SK-N-SH (cell line): ENCODE results near the gene PEMT. TPM values are rescaled to one million over a fixed set of nuclear protein-coding genes. Genes with fewer than 3 reads are reported as not detected.

ENCODE experiments used
- CTCF ChIA-PET: fragments of 300-600, 350-600 bp; formaldehyde crosslinking; extraction: SDS; loops from one replicate; lab custom pipeline; 2021; lab: Yijun Ruan, JAX
- POLR2A ChIA-PET: fragments of 350-600 bp; sonication (Branson Sonifier 250); formaldehyde crosslinking; extraction: SDS; loops from one replicate; lab custom pipeline; 2020; ENCODE audit warnings: antibody characterized with exemption, inconsistent platforms; lab: Yijun Ruan, JAX
- DNase-seq: peaks from one replicate; pipeline ENCODE4 v3.0.0; 2012
- H2AFZ ChIP-seq: fragments of 200-600 bp; sonication (generic); 2 replicates; pipeline ENCODE4 v1.8.1; 2016; ENCODE audit warnings: antibody characterized with exemption, mild to moderate bottlenecking, low read depth
- H3F3A ChIP-seq: fragments of 200-600 bp; sonication (generic); replicated peaks from 2 replicates; pipeline ENCODE3; 2016; ENCODE audit warnings: antibody characterized with exemption, mild to moderate bottlenecking; ENCODE audit not compliant: insufficient read depth
- H3K27ac ChIP-seq, 2 experiments: fragments of 200-500 bp in 1 of 2; fragments of 200-600 bp in 1 of 2; sonication (Bioruptor generic) in 1 of 2; sonication (generic), shearing (Covaris generic) in 1 of 2; 2 replicates each; pipeline versions ENCODE4 v1.5.1 to v1.6.1; 2014 to 2016; ENCODE audit warnings: low read depth in 2 of 2, inconsistent platforms in 1 of 2, low read length in 1 of 2, mild to moderate bottlenecking in 1 of 2, mixed read lengths in 1 of 2
- H3K27me3 ChIP-seq: fragments of 200-600 bp; sonication (generic), shearing (Covaris generic); 2 replicates; pipeline ENCODE4 v1.6.1; 2016; ENCODE audit warnings: mixed run types; ENCODE audit not compliant: insufficient read depth
- H3K36me3 ChIP-seq, 2 experiments: fragments of 200-500 bp in 1 of 2; fragments of 200-600 bp in 1 of 2; sonication (Bioruptor generic) in 1 of 2; sonication (generic) in 1 of 2; replicated peaks in 1 of 2; 2 replicates each; pipeline versions ENCODE3 to v1.5.1; 2014 to 2016; ENCODE audit warnings: low read length in 1 of 2, mild to moderate bottlenecking in 1 of 2; ENCODE audit not compliant: insufficient read depth in 2 of 2, control insufficient read depth in 1 of 2
- H3K4me1 ChIP-seq, 2 experiments: fragments of 200-500 bp in 1 of 2; fragments of 200-600 bp in 1 of 2; sonication (Bioruptor generic) in 1 of 2; sonication (generic), shearing (Covaris generic) in 1 of 2; 2 replicates each; pipeline versions ENCODE4 v1.5.1 to v1.6.1; 2014 to 2016; ENCODE audit warnings: low read depth in 1 of 2, low read length in 1 of 2, mixed run types in 1 of 2; ENCODE audit not compliant: insufficient read depth in 2 of 2, control insufficient read depth in 1 of 2
- H3K4me2 ChIP-seq: fragments of 200-600 bp; sonication (generic), shearing (Covaris generic); 2 replicates; pipeline ENCODE4 v1.6.1; 2017; ENCODE audit warnings: mixed run types
- H3K4me3 ChIP-seq, 2 experiments: fragments of 200-500 bp in 1 of 2; fragments of 200-600 bp in 1 of 2; sonication (Bioruptor generic) in 1 of 2; sonication (generic), shearing (Covaris generic) in 1 of 2; 2 replicates each; pipeline versions ENCODE4 v1.5.1 to v1.8.1; 2014 to 2016; ENCODE audit warnings: low read depth in 2 of 2, inconsistent platforms in 1 of 2, low read length in 1 of 2, mild to moderate bottlenecking in 1 of 2, mixed read lengths in 1 of 2, moderate library complexity in 1 of 2
- H3K79me2 ChIP-seq: fragments of 200-600 bp; sonication (generic); 2 replicates; pipeline ENCODE4 v1.8.1; 2017; ENCODE audit warnings: mild to moderate bottlenecking; ENCODE audit not compliant: insufficient read depth
- H3K9ac ChIP-seq: fragments of 200-600 bp; sonication (generic); 2 replicates; pipeline ENCODE4 v1.6.1; 2017; ENCODE audit warnings: mixed run types
- H3K9me2 ChIP-seq: fragments of 200-600 bp; sonication (generic); 2 replicates; pipeline ENCODE4 v1.6.1; 2017; ENCODE audit warnings: mixed run types
- H3K9me3 ChIP-seq: fragments of 200-600 bp; sonication (generic); 2 replicates; pipeline ENCODE4 v1.6.1; 2017; ENCODE audit warnings: mixed run types, mild to moderate bottlenecking, moderate library complexity
- H4K20me1 ChIP-seq: fragments of 200-600 bp; sonication (generic); 2 replicates; pipeline ENCODE4 v1.6.1; 2017; ENCODE audit warnings: mild to moderate bottlenecking, mixed run types; ENCODE audit not compliant: insufficient read depth
- CHD2 ChIP-seq: fragments of 150-350 bp; IDR thresholded peaks from 2 replicates; pipeline ENCODE4 v1.6.1; 2018; ENCODE audit warnings: low read length; ENCODE audit not compliant: partially characterized antibody
- ELF1 ChIP-seq: IDR thresholded peaks from 2 replicates; pipeline ENCODE4 v1.4.0; 2012
- EP300 ChIP-seq, 2 experiments: IDR thresholded peaks; 2 replicates each; pipeline versions ENCODE4 v1.4.0 to v1.6.1; 2012; ENCODE audit warnings: borderline replicate concordance in 1 of 2, low read depth in 1 of 2, low read length in 1 of 2
- GABPA ChIP-seq: IDR thresholded peaks from 2 replicates; pipeline ENCODE4 v1.4.0; 2012; ENCODE audit warnings: low read depth, mild to moderate bottlenecking
- JUND ChIP-seq: IDR thresholded peaks from 2 replicates; pipeline ENCODE4 v1.4.0; 2012
- MEF2A ChIP-seq: IDR thresholded peaks from 2 replicates; pipeline ENCODE4 v1.4.0; 2012; ENCODE audit warnings: low read depth, borderline replicate concordance
- MXI1 ChIP-seq: IDR thresholded peaks from 2 replicates; pipeline ENCODE4 v1.6.1; 2012; ENCODE audit warnings: mild to moderate bottlenecking, low read depth, low read length, improper control_type of control experiment
- POLR2AphosphoS5 ChIP-seq: IDR thresholded peaks from 2 replicates; pipeline ENCODE4 v1.6.1; 2012; ENCODE audit warnings: low read depth, low read length
- SMC3 ChIP-seq: IDR thresholded peaks from 2 replicates; pipeline ENCODE4 v1.6.1; 2012; ENCODE audit warnings: low read depth, low read length, improper control_type of control experiment
- TAF1 ChIP-seq: IDR thresholded peaks from 2 replicates; pipeline ENCODE4 v1.6.1; 2012; ENCODE audit warnings: low read depth, mild to moderate bottlenecking, low read length, moderate library complexity, borderline replicate concordance
- TCF12 ChIP-seq: IDR thresholded peaks from 2 replicates; pipeline ENCODE4 v1.4.0; 2012
- WGBS: methylation state at CpG from one replicate; pipeline ENCODE4 v1.1.6; 2017; ENCODE audit warnings: low lambda C conversion rate; 5-methylcytosine and 5-hydroxymethylcytosine counted together
- polyA plus RNA-seq, 3 experiments: library from polyadenylated mRNA; depleted of rRNA; stranded (reverse); fragments of >200 nt; gene quantifications; 2 replicates each; pipeline ENCODE4 v1.2.3, GENCODE V29; 2012
- TF ChIP-seq, protein P1 (sequence below): fragments of 150-350 bp; IDR thresholded peaks from 2 replicates; pipeline ENCODE4 v1.6.1; 2016; ENCODE audit warnings: mild to moderate bottlenecking, low read depth, low read length
- TF ChIP-seq, protein P2 (sequence below): fragments of 200-600 bp; sonication (generic); IDR thresholded peaks from 2 replicates; pipeline ENCODE4 v1.6.1; 2017; ENCODE audit warnings: antibody characterized with exemption, mild to moderate bottlenecking, moderate library complexity
- TF ChIP-seq, protein P3 (sequence below): IDR thresholded peaks from 2 replicates; pipeline ENCODE4 v1.4.0; 2012; ENCODE audit warnings: low read depth, borderline replicate concordance

The PEMT gene
- polyA plus RNA-seq, 1 of the 3 experiments (the other 2 are of a cell fraction): 52.8 TPM

DNA sequence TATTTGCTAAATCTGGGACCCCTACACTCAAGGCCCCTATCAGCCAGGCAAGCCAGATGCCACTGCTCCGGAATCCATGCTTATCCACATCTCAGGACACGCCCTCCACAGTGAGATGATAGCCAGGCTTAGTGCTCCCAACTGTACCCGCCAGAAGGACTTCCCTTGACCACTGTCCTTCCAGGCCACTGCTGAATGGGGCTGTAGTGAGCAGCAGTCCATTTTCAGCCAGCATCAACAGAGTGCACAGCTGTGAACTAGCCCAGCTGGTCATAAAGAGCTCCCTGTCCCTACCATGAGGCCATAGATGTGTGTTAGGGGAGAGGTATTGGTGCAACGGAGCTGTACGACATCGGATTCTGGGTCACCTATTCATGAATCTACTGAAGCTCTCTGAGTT is 127.7 kb downstream of the PEMT start:
- Histone ChIP-seq H4K20me1 (no peaks in the 10 kb centered on the region), H3K4me1 (no peaks in the 10 kb centered on the region), H3K9me3 (no peaks in the 10 kb centered on the region), H3K36me3 (no peaks in the 10 kb centered on the region), H3K27ac (no peak overlapping the region), H3K27me3 (peaks cover 14% of the 10 kb centered on the region), H3K4me2 (no peak overlapping the region), H3K4me3 (no peak overlapping the region), H3K9ac (no peak overlapping the region)
- POLR2A ChIA-PET: no interaction called here
- DNase-seq: no peak
- TF ChIP-seq TCF12 (no peak), POLR2AphosphoS5 (no peak), JUND (no peak), EP300 (IDR thresholded peaks at IDR 0.05; ENCODE audit: borderline replicate concordance in 1 of 2, low read depth in 1 of 2, low read length in 1 of 2) (no peak), MEF2A (no peak), CHD2 (no peak), GABPA (no peak), ELF1 (no peak), MXI1 (no peak), TAF1 (no peak), SMC3 (no peak)
- TF ChIP-seq, protein P1, sequence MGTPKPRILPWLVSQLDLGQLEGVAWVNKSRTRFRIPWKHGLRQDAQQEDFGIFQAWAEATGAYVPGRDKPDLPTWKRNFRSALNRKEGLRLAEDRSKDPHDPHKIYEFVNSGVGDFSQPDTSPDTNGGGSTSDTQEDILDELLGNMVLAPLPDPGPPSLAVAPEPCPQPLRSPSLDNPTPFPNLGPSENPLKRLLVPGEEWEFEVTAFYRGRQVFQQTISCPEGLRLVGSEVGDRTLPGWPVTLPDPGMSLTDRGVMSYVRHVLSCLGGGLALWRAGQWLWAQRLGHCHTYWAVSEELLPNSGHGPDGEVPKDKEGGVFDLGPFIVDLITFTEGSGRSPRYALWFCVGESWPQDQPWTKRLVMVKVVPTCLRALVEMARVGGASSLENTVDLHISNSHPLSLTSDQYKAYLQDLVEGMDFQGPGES: no peak
- TF ChIP-seq, protein P2, sequence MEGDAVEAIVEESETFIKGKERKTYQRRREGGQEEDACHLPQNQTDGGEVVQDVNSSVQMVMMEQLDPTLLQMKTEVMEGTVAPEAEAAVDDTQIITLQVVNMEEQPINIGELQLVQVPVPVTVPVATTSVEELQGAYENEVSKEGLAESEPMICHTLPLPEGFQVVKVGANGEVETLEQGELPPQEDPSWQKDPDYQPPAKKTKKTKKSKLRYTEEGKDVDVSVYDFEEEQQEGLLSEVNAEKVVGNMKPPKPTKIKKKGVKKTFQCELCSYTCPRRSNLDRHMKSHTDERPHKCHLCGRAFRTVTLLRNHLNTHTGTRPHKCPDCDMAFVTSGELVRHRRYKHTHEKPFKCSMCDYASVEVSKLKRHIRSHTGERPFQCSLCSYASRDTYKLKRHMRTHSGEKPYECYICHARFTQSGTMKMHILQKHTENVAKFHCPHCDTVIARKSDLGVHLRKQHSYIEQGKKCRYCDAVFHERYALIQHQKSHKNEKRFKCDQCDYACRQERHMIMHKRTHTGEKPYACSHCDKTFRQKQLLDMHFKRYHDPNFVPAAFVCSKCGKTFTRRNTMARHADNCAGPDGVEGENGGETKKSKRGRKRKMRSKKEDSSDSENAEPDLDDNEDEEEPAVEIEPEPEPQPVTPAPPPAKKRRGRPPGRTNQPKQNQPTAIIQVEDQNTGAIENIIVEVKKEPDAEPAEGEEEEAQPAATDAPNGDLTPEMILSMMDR: no peak
- TF ChIP-seq, protein P3, sequence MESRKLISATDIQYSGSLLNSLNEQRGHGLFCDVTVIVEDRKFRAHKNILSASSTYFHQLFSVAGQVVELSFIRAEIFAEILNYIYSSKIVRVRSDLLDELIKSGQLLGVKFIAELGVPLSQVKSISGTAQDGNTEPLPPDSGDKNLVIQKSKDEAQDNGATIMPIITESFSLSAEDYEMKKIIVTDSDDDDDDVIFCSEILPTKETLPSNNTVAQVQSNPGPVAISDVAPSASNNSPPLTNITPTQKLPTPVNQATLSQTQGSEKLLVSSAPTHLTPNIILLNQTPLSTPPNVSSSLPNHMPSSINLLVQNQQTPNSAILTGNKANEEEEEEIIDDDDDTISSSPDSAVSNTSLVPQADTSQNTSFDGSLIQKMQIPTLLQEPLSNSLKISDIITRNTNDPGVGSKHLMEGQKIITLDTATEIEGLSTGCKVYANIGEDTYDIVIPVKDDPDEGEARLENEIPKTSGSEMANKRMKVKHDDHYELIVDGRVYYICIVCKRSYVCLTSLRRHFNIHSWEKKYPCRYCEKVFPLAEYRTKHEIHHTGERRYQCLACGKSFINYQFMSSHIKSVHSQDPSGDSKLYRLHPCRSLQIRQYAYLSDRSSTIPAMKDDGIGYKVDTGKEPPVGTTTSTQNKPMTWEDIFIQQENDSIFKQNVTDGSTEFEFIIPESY: no peak
- TF ChIP-seq, all 33 proteins: peak for 0
- no peaks in the 10 kb centered on the region for H3K9me2 ChIP-seq
- WGBS: 48% methylated on average over 5 of the region's 6 CpGs
- H3K79me2 ChIP-seq: no peaks in the 10 kb centered on the region
- CTCF ChIA-PET: interaction anchor here (1.1 kb wide), 1 partner anchor 23 kb away, joined by 4 read pairs; no protein-coding TSS in a partner anchor
- no peaks in the 10 kb centered on the region for H3F3A ChIP-seq
- H2AFZ ChIP-seq: no peak overlapping the region
